Activated naive CD8-positive, alpha-beta T cell treated with anti-CD3 and anti-CD28 coated beads, Interleukin-2, amount 50 U/mL, for 16 hours (primary cell): ENCODE measurements around the gene RPL28.
"Not testable (repeated sequence)": the region's sequence is repeated elsewhere in the genome, so short reads cannot be mapped to it uniquely, and the experiment has no call there.

Source experiments
- DNase-seq: peaks from one replicate; pipeline ENCODE4 v3.0.0-alpha.2; 2020; ENCODE audit warnings: low read depth, low spot score

Gene RPL28

GRCh38 chr19:55447421-55448174, 61.9 kb downstream of the RPL28 start:
- no peak for DNase-seq

- not testable (repeated sequence) for DNase-seq
These were observed 62.4 kb downstream of the RPL28 start for GRCh38 chr19:55448175-55448490.

GRCh38 chr19:55449469-55449868, 63.7 kb downstream of the RPL28 start:
- no peak for DNase-seq

GRCh38 chr19:55451163-55451964, 65.6 kb downstream of the RPL28 start:
- no peak for DNase-seq

- DNase-seq = no peak
These were observed 66.4 kb downstream of the RPL28 start for GRCh38 chr19:55451965-55452748.
